GM21526 (cell line): Measurements from ENCODE around the gene NEB.
"Not testable (repeated sequence)": the region's sequence is repeated elsewhere in the genome, so short reads cannot be mapped to it uniquely, and the experiment has no call there.

Source experiments
- ATAC-seq: cut with Tn5 transposase; IDR thresholded peaks from one replicate; pipeline ENCODE4 v1.9.1; 2021; ENCODE audit warnings: moderate library complexity; ENCODE audit not compliant: unreplicated experiment, low FRiP score

Gene NEB

GRCh38 chr2:151761687-151762086, 27.4 kb upstream of the NEB start:
- no peak for ATAC-seq

GRCh38 chr2:151761193-151761592, 26.9 kb upstream of the NEB start:
- no peak for ATAC-seq

- no peak for ATAC-seq
These were observed 25.9 kb upstream of the NEB start for GRCh38 chr2:151760139-151760650.

- ATAC-seq = no peak
These were observed 24.5 kb upstream of the NEB start for GRCh38 chr2:151758744-151759143.

GRCh38 chr2:151757861-151758260, 23.6 kb upstream of the NEB start:
- ATAC-seq = no peak

GRCh38 chr2:151756820-151757219, 22.5 kb upstream of the NEB start:
- no peak for ATAC-seq

GRCh38 chr2:151754253-151754897, 20.1 kb upstream of the NEB start:
- ATAC-seq = no peak

GRCh38 chr2:151753540-151753939, 19.3 kb upstream of the NEB start:
- no peak for ATAC-seq

GRCh38 chr2:151745261-151745660, 11.0 kb upstream of the NEB start:
- ATAC-seq = not testable (repeated sequence)

- no peak for ATAC-seq
These were observed 3.9 kb downstream of the NEB start for GRCh38 chr2:151730262-151730975.

GRCh38 chr2:151729837-151730236, 4.4 kb downstream of the NEB start:
- no peak for ATAC-seq

- ATAC-seq = no peak
These were observed 4.9 kb downstream of the NEB start for GRCh38 chr2:151729415-151729811.

GRCh38 chr2:151728804-151729414, 5.4 kb downstream of the NEB start:
- no peak for ATAC-seq

- ATAC-seq = no peak
These were observed 6.4 kb downstream of the NEB start for GRCh38 chr2:151727593-151728552.

GRCh38 chr2:151721161-151721560, 13.1 kb downstream of the NEB start:
- ATAC-seq = no peak

- ATAC-seq = no peak
These were observed 13.8 kb downstream of the NEB start for GRCh38 chr2:151720521-151720920.

GRCh38 chr2:151718796-151719195, 15.5 kb downstream of the NEB start:
- ATAC-seq = no peak

- ATAC-seq = no peak
These were observed 16.0 kb downstream of the NEB start for GRCh38 chr2:151718247-151718646.

- no peak for ATAC-seq
These were observed 17.6 kb downstream of the NEB start for GRCh38 chr2:151716721-151717120.

GRCh38 chr2:151713291-151713903, 20.9 kb downstream of the NEB start:
- ATAC-seq = no peak
